HEK293T (cell line): ENCODE data around the gene SPATA6L.

Source experiments
- CTCF ChIA-PET: fragments of 350-600 bp; formaldehyde crosslinking; extraction: SDS; loops from one replicate; lab custom pipeline; 2021; ENCODE audit warnings: antibody characterized with exemption, inconsistent platforms; lab: Yijun Ruan, JAX
- POLR2A ChIA-PET: fragments of 350-600 bp; formaldehyde crosslinking; extraction: SDS; loops from one replicate; lab custom pipeline; 2020; ENCODE audit warnings: antibody characterized with exemption, inconsistent platforms; lab: Yijun Ruan, JAX
- DNase-seq: peaks from one replicate; pipeline ENCODE4 v3.0.0; 2012; ENCODE audit warnings: mixed read lengths; ENCODE audit errors: extremely low spot score
- ARNT ChIP-seq: fragments of 450-650 bp; IDR thresholded peaks from 2 replicates; pipeline ENCODE4 v1.6.1; 2017; ENCODE audit warnings: mild to moderate bottlenecking
- BHLHE40 ChIP-seq: fragments of 450-650 bp; IDR thresholded peaks from 2 replicates; pipeline ENCODE4 v1.6.1; 2016; ENCODE audit warnings: mild to moderate bottlenecking, moderate library complexity, borderline replicate concordance
- CTBP1 ChIP-seq: fragments of 450-650 bp; IDR thresholded peaks from 2 replicates; pipeline ENCODE4 v1.6.1; 2016; ENCODE audit warnings: borderline replicate concordance
- ELF4 ChIP-seq: fragments of 450-650 bp; IDR thresholded peaks from 2 replicates; pipeline ENCODE4 v1.6.1; 2017; ENCODE audit warnings: antibody characterized with exemption
- FOXA1 ChIP-seq: fragments of 450-650 bp; IDR thresholded peaks from 2 replicates; pipeline ENCODE4 v1.6.1; 2016; ENCODE audit warnings: mild to moderate bottlenecking
- FOXK2 ChIP-seq: fragments of 450-650 bp; IDR thresholded peaks from 2 replicates; pipeline ENCODE4 v1.6.1; 2016; ENCODE audit warnings: mild to moderate bottlenecking
- FOXM1 ChIP-seq: fragments of 450-650 bp; IDR thresholded peaks from 2 replicates; pipeline ENCODE4 v1.6.1; 2017; ENCODE audit warnings: mild to moderate bottlenecking, borderline replicate concordance
- HDGF ChIP-seq: fragments of 450-650 bp; IDR thresholded peaks from 2 replicates; pipeline ENCODE4 v1.6.1; 2017; ENCODE audit warnings: antibody characterized with exemption, borderline replicate concordance
- L3MBTL2 ChIP-seq: fragments of 450-650 bp; conservative IDR thresholded peaks from 2 replicates; pipeline ENCODE4 v1.6.1; 2016; ENCODE audit warnings: mild to moderate bottlenecking
- LEF1 ChIP-seq: fragments of 450-650 bp; IDR thresholded peaks from 2 replicates; pipeline ENCODE4 v1.6.1; 2017; ENCODE audit warnings: mild to moderate bottlenecking, borderline replicate concordance
- NFRKB ChIP-seq: fragments of 450-650 bp; IDR thresholded peaks from 2 replicates; pipeline ENCODE4 v1.6.1; 2016; ENCODE audit warnings: mild to moderate bottlenecking, moderate library complexity
- PKNOX1 ChIP-seq: fragments of 450-650 bp; IDR thresholded peaks from 2 replicates; pipeline ENCODE4 v1.6.1; 2016
- SP1 ChIP-seq: fragments of 450-650 bp; IDR thresholded peaks from 2 replicates; pipeline ENCODE4 v1.6.1; 2017
- SUZ12 ChIP-seq: fragments of 450-650 bp; IDR thresholded peaks from 2 replicates; pipeline ENCODE4 v1.6.1; 2016; ENCODE audit warnings: mild to moderate bottlenecking
- TARDBP ChIP-seq: fragments of 450-650 bp; IDR thresholded peaks from 2 replicates; pipeline ENCODE4 v1.6.1; 2016
- ZNF384 ChIP-seq: fragments of 450-650 bp; IDR thresholded peaks from 2 replicates; pipeline ENCODE4 v1.6.1; 2016

The SPATA6L gene

GRCh38 chr9:4680750-4681149 is 14.5 kb upstream of the SPATA6L start:
- POLR2A ChIA-PET, result no interaction called here
- no peak for TF ChIP-seq L3MBTL2
- TF ChIP-seq FOXA1, result no peak
- TF ChIP-seq ARNT, result no peak
- TF ChIP-seq ELF4, result no peak
- TF ChIP-seq LEF1, result no peak
- no peak for TF ChIP-seq BHLHE40
- no peak for TF ChIP-seq FOXM1
- TF ChIP-seq PKNOX1, result no peak
- no peak for TF ChIP-seq FOXK2
- TF ChIP-seq SP1, result no peak
- TF ChIP-seq ZNF384, result no peak
- TF ChIP-seq NFRKB, result no peak
- TF ChIP-seq CTBP1, result no peak
- no peak for TF ChIP-seq TARDBP
- no peak for DNase-seq
- CTCF ChIA-PET, result no interaction called here

GRCh38 chr9:4680173-4680525 is 13.9 kb upstream of the SPATA6L start:
- TF ChIP-seq ELF4 (no peak), HDGF (no peak), ARNT (no peak), FOXA1 (no peak), L3MBTL2 (no peak)
- DNase-seq, result no peak
- ChIA-PET CTCF (interaction anchor here (1.0 kb wide), 1 partner anchor 66 kb away, joined by 3 read pairs; no protein-coding TSS in a partner anchor), POLR2A (interaction anchor here (1.1 to 1.4 kb wide), 3 partner anchors 17 to 1154 kb away, joined by 3 to 5 read pairs (median 5); partner anchors contain the start of gene PLPP6)

GRCh38 chr9:4679268-4680172 is 13.2 kb upstream of the SPATA6L start, which contains the start of gene CDC37L1:
Gene CDC37L1, plus strand, starts transcription at chr9:4679569. Its CDS starts 199 bp downstream, at chr9:4679768.
- TF ChIP-seq L3MBTL2 (peak; percentile 60), HDGF (no peak), NFRKB (no peak), ELF4 (peak; percentile 46; the same call in 1 of the 2 replicates), CTBP1 (no peak), FOXK2 (no peak), ARNT (no peak), TARDBP (no peak), ZNF384 (no peak), SUZ12 (no peak), FOXA1 (no peak), SP1 (no peak), FOXM1 (no peak)
- CTCF ChIA-PET, result interaction anchor here (0.6 to 1.0 kb wide), 3 partner anchors 13 to 66 kb away, joined by 3 read pairs; partner anchors contain the start of gene SPATA6L
- peak; percentile 90 for DNase-seq
- POLR2A ChIA-PET, result interaction anchor here (0.6 to 1.4 kb wide), 10 partner anchors 9 to 1153 kb away, joined by 3 to 14 read pairs (median 4); partner anchors contain the start of genes PLPP6 and SPATA6L

GRCh38 chr9:4678679-4679267 is 12.5 kb upstream of the SPATA6L start:
- DNase-seq, result no peak
- CTCF ChIA-PET, result no interaction called here
- TF ChIP-seq PKNOX1, result no peak
- TF ChIP-seq L3MBTL2, result peak; percentile 84
- POLR2A ChIA-PET, result interaction anchor here (0.9 to 1.4 kb wide), 8 partner anchors 10 to 1152 kb away, joined by 3 to 14 read pairs (median 4); partner anchors contain the start of genes PLPP6 and SPATA6L

GRCh38 chr9:4677392-4677791 is 11.1 kb upstream of the SPATA6L start:
- no peak for DNase-seq
- TF ChIP-seq FOXM1 (no peak), PKNOX1 (peak; percentile 82)
- ChIA-PET CTCF (no interaction called here), POLR2A (no interaction called here)

GRCh38 chr9:4674783-4675182 is 8.5 kb upstream of the SPATA6L start:
- ChIA-PET CTCF (interaction anchor here (1.0 kb wide), 1 partner anchor 8 kb away, joined by 3 read pairs; the partner anchor contains the start of gene SPATA6L), POLR2A (interaction anchor here (0.7 to 0.9 kb wide), 2 partner anchors 66 to 67 kb away, joined by 3 to 4 read pairs; partner anchors contain the start of gene AK3)
- no peak for TF ChIP-seq FOXM1
- no peak for TF ChIP-seq SP1
- TF ChIP-seq FOXK2, result no peak
- TF ChIP-seq NFRKB, result no peak
- TF ChIP-seq FOXA1, result no peak
- TF ChIP-seq BHLHE40, result no peak
- no peak for TF ChIP-seq ELF4
- TF ChIP-seq SUZ12, result no peak
- TF ChIP-seq L3MBTL2, result no peak
- TF ChIP-seq ZNF384, result no peak
- TF ChIP-seq ARNT, result no peak
- no peak for TF ChIP-seq CTBP1
- TF ChIP-seq LEF1, result no peak
- TF ChIP-seq TARDBP, result no peak
- no peak for TF ChIP-seq PKNOX1
- TF ChIP-seq HDGF, result no peak
- DNase-seq, result no peak
